NCI-H1694 treated with DMSO at 0.1 percent for 48 hours (cell line): ENCODE results near the gene MED20.

ENCODE experiments used
- DNase-seq: peaks from one replicate; lab custom pipeline; 2025; lab: John Stamatoyannopoulos, UW

MED20 gene

DNA sequence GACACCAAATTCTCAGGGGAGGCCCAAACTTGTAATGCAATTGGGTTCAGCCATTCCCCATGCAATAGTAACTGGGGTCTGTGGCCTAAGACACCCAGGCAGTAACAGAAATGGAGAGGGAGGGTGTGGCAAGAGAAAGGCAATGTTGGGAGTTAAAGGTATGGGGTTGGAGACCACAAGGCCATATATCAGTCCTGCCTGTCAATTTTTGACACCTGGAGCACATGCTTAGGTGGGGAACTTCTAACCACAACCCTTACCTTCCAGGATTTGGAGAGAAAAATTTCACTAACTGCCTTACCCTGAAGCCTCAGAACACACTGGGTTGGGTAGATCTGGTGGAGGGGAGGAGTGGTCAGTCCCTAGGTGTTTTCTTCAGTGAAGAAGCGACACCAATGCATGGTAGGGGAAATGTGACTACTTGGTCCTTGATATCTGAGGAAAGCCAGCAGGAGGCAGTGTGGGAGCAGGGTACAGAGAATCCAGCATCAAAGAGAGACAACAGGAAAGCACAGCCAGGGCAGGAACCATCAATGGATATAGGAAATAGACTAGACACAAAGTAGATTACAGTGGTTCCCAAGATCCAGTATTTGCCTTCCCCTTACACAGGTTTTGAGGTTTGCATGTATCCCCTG lies 18.9 kb downstream of the MED20 start:
- DNase-seq = no peak

DNA sequence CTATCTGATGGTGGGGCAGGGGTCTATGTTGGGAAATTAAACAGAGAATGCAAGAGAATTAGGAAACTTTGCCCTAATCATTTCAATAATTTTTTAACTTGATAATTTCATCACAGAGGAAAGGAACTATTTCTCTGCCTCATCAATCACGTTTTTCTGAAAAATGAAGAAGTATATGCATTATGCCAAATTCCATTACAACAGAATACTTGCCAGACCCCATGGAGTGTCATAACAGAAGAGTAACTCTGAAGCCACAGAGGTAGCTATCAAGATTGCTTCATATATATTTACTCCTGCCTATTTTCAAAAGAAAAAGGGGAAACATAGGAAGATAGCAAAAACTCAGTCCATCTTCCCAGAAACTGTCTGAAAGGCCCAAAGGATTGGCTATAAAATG lies 20.1 kb downstream of the MED20 start:
- no peak for DNase-seq

DNA sequence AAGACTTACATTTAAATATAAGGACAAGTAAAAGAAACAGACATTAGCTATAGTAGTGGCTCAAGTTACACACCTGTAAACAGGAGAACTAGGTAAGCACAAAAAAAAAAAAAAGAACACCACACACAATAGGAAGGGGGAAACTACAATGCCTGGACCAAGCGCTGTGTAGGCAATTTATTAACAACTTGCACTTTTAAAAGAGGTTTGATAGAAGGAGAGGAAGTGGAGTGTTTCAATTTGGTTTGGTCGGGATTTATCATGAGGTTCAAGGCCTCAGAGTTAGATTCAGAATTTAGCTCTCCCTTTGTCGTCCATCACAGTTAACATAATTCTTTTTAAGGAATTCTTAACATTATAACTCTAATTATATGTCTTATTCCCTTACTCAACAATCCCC lies 24.7 kb downstream of the MED20 start:
- DNase-seq = no peak

DNA sequence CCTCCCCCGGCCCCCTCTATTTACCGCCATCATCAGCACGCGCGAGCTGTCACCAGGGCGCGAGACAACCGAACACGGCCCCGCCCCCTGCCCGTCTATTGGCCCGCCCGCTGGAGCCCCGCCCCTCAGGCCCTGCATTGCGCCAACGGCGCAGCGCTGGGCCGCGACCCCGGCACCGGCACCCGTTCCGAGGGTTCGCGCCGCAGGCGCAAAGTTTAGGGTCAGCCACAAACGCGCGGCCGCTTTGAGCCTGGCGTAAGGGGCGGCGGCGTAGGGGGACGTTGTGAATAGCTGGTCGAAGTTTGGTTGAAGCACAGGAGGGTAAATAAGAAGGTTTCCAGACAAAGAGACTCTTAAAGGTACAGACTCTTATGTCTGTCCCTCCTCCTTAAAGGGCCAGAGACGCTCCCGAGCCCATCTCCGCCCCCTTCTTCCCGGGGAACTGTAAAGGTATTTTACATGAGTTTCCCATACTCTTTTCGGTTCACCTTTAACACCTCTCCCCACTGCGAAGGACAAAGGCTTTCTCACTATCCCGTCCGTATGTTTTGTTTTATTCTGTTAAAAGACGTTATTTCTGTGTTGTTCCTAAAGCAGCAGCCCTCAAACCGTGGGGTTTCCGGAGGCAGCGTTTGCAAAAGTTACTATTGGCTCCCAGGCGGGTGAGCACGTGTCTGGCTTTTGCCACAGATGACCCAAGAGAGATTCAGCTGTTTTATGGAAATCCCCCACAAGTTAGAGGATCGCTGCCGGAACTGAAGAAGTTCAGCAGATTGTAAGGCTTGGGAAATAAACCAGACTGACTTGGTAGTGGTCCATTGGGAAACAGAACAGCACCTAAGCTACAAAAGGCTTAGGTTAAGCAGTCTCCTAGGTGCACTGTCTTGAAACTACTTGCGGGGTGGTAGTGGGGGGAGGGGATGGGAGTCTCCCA lies 25.4 kb downstream of the MED20 start, which contains the start of gene USP49:
USP49 (minus strand) TSS at position 76 of the 934 bp plus-strand sequence. CDS start 88,392 bp downstream, outside the sequence.
- peak; percentile 72 for DNase-seq

DNA sequence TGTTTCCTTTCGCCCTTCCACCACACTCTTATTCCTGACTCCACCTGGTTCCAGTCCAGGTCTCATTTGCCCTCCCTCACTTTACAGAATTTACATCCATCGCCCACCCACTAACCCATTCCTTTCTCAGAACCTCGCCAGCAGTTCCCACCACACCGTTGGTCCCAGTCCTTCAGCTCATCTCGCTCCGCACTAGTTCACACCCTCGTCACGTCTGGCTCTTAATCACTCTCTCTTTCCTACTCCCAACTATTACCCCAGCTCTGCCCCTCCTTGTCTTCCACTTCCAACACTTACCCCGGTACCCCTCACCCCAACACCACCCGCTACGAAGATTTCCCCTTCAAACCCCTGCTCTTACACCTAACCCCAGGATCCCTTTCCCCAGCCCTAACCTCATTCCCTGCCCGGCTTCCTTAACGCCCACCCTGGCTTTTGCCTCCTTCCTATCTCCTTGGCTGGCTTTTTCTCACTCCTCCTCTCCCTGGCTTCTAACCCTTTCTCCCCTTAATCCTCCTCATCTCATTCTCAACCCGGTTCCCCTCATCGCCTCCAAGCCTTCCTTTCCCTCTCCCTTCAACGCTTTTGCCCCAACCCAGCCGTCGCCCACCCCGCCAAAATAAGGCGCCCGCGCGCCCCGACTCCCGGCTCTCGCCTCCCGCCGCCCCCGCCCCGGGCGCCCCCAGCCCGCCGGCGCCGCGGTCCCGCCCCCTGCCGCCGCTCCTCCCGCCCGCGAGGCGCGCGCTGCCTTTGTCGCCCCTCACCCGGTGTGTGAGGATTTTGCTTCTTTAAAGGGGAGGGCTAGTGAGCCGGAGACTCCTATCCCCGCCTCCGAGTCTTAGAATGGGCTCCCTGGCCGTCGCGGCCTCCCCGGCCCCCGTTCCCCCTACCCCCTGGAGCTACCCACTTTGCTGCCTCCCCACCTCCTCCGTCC lies 26.3 kb downstream of the MED20 start:
- DNase-seq = peak; percentile 72

DNA sequence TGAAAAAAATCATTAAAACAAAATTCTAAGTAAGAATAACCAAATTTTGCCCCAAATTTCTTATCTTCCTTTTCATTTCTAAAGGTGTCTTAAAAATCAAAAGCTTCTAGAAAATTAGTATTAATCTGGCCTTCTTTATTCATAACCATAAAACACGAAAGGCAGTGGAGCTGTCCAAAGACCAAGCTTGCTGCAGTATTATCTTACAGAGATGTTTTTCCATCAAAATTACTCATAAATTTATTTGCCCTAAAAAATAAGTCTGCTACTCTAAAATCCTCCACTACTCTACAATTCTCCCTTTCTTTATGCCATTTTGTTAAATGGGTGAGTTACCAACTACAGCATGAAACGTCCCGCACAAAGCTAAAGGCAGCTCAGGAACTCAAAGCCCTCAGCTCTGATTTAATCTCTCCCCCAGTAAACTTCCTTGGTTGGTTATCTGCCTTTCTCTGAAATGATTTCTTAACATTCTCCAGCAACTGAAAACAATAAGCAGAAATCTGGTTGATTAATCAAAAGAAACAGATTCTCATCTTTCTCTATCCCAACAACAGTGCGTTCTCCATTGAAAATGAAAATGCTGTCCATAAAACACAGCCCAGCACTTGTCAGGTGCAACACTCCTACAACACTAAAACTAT lies 27.9 kb downstream of the MED20 start:
- no peak for DNase-seq

DNA sequence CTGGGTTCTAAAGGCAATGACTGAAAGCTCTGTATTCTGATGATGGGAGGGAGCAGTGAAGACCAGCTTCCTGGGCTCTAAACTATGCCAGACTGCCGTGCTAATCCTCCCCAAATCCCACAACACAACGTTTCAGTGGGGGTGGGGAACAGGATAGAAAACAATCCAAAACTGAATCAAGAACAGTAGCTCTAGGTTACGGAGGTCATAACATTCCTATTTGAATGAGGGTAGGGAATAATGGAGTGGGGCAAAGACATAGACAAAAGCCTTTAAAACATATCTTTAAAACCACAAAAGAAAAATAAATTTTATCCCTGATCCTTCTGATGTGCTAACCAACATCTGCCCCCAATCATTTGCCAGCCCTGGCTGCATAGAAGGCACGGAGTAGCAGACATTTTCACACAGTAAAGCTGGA lies 33.6 kb downstream of the MED20 start:
- no peak for DNase-seq

DNA sequence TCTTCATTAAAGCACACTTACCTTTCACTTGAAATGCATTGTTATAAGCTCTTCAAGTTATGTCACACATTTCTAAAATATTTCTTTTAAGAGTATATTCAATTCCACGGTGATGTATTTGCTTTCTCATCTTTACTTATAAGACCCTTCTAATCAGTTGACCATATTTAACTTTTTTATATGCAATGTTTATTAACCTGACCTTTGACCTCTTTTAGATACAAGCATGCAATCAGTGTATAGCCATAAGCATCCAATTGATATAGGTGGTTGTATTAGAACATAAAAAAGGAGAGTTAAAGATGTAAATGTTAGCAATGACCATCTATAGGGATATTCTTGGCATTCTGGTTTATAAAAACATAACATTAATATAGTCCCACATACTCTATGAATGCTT lies 35.0 kb downstream of the MED20 start:
- DNase-seq = no peak

DNA sequence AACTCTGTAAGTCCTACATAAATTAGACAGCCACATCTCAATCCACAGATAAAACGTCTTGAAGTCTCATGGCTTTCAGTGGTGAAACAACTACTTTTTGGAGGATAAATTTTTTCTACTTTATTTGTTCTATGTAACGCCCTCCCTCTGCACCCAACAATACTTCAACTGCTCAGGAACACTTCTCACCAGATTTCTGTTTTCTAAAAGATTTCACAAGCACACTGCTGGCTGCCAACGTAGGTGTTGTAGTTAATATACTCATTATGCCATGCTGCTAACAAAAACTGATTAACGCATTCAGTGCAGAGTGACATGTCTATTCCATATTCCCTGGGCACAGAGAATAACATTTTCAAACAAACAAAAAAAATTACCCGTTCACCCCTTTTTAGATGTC lies 36.0 kb downstream of the MED20 start:
- no peak for DNase-seq

DNA sequence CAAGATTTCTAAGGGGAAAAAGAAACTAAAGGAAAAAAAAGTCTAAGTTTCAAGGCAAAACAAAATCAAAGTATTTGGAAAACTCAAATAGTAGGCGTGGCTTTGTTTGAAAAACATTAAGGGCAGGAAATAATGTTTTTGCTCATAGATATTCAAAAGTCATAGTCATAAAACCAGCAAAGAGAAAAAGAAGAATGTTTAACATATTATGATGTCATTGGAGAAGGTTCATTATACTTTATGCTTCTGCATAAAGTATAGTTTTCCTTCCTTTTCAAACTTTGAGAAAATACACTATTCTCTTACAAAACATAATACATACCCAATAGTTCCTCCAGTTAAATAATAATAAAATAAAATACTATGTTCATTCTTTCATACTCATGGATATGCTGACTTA lies 39.4 kb downstream of the MED20 start:
- DNase-seq = no peak

DNA sequence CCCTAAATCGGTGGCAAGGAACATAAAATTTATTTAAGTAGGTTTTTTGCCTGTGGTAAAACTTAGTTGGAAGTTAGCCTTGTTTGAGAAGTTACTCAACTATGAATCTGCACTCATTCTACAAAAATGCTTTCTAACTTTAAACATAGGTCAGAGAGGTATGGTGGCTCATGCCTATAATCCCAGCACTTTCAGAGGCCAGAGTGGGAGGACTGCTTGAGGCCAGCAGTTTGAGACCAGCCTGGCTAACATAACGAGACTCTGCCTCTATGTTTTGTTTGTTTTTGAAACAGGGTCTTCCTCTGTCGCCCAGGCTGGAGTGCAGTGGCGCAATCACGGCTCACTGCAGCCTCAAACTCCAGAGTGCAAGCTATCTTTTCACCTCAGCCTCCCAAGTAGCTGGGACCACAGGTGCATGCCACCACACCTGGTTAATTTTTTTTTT lies 42.0 kb downstream of the MED20 start:
- DNase-seq = no peak

DNA sequence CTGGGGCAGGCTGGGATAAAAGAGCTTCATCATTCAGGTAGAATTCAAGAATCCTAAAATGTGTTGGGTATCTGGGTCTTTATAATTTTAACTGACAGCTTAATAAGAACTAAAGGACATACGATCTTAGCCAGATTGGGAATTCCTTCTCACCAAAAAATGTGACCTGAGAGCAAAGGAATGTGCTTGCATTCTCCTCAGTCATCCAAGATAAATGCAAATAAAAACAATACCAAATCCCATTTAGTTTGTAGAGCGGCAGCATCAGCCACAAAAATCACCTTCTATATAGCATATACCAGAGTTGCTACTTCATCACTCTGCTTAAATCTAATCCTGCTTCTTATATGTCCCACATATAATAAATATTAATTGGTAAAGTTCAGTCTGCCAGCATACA lies 42.7 kb downstream of the MED20 start:
- DNase-seq = no peak

DNA sequence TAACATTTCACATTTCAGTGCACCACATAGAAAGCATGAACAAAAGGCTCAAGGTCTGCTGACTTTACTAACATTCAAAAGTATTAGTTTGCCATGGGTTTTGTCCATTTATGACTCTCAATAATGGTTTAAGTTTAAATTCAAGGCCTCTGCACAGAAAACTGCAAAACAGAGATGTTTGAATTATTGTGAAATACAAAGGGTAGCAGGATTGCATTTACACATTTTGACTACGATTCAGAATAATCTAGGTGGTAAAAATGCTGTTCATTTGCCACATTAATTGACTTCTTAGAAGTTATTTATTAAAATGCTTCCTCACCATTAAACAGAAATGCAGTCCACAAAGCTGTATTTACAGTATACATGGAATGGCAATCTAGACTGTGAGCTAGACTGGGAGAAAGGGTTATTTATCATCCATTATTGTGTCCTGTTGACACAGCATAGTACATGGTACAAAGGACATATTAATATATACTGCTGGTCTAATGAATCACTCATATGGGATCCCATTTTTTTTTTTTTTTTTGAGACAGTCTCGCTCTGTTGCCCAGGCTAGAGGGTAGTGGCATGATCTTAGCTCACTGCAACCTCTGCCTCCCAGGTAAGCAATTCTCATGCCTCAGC lies 43.8 kb downstream of the MED20 start:
- no peak for DNase-seq

DNA sequence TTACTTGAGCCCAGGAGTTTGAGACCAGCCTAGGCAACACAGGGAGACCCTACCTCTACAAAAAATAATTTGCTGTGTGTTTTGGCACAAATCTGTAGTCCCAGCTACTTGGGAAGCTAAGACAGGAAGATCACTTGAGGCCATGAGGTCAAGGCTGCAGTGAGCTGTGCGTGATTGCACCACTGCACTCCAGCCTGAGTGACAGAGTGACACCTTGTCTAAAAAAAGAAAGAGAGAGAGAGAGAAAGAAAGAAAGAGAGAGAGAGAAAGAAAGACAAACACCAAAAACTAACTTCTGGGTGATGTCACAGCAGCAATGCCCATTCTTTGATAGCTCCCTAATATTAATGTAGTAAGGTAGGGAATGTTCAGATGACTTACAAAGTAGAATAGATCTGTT lies 46.2 kb downstream of the MED20 start:
- no peak for DNase-seq

DNA sequence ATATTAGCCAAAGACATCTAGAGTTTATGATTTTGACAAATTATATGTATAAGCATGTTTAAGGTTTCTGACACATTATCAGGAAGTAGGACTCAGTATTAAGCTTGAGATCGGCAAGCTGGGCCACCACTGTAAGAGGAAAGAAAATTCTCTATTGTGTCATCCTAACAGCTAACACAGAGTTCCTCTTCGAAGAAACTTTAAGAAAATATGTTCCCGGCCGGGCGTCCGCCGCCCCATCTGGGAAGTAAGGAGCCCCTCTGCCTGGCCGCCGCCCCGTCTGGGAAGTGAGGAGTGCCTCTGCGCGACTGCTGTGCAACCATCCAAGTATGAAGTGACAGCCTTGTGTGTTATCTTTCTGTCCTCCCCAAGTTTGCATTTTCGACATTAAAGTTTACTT lies 48.8 kb downstream of the MED20 start:
- no peak for DNase-seq

DNA sequence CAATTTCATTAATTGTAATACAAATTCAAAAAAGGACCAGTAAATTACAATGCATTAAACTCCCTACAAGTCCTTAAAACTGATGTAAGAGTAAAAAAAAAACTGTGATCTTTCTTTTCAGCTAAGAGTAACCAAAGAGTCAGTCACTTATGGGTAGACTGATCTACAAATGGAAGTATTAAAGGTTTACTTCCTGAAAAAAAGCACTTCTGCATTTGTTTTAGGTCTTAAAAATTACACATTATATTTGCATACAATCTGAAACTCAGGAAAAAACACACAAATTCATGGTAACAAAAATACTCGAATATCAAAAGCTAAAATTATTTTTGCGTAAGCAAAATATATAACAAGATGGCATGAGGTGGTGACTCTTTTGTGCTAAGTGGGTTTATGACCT lies 49.2 kb downstream of the MED20 start:
- DNase-seq = no peak

DNA sequence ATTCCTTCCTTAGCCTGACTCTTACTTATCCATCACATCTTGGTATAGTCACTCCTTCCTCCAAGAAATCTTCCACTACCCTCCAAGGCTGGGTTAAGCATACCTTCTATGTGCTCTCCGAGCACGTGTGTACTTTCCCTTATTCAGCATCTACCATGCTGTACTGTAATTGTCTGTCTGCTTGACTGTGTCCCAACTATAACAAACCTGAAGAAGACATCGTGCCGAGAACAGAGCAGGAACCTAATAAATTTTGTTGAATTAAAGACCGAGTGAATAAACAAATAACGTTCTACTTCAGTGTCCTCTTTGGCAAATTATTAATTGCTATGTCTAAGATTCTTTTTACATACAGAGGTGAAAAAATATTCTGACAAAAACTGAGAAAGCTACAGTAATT lies 61.6 kb downstream of the MED20 start:
- no peak for DNase-seq

DNA sequence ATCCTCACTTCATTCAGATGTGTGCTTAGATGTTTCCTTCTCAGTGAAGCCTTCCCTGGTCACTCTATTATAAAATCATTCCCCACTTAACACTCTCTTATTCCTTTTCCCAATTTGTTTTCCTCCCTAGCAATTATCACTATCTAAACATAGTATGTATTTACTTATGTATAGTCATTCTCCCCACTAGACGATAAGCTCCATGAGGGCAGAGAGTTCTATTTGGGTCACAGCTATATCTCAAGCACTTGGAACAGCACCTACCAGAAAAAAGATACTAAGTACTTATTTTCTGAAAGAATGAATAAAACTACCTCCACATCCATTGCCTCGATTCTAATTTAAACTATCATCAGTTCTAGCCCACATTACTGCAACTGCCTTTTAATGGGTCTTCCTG lies 62.2 kb downstream of the MED20 start:
- DNase-seq = no peak
